Measurements from ENCODE around the gene STK32B.

Gene STK32B

GRCh38 chr4:5039800-5040199 is 11.5 kb upstream of the STK32B start:
- DNase-seq (ENCODE audit: low spot score) = no peak
- TF ChIP-seq CTCF (IDR thresholded peaks at IDR 0.05; ENCODE audit: extremely low read depth, missing control alignments) = no peak

- no peak for TF ChIP-seq CTCF (IDR thresholded peaks at IDR 0.05; ENCODE audit: extremely low read depth, missing control alignments)
- DNase-seq (ENCODE audit: low spot score) = no peak
Observed at GRCh38 chr4:5040856-5041620, 10.2 kb upstream of the STK32B start.

GRCh38 chr4:5041699-5042098 is 9.6 kb upstream of the STK32B start:
- TF ChIP-seq CTCF (IDR thresholded peaks at IDR 0.05; ENCODE audit: extremely low read depth, missing control alignments) = no peak
- DNase-seq (ENCODE audit: low spot score) = no peak

GRCh38 chr4:5043579-5043978 is 7.7 kb upstream of the STK32B start:
- no peak for DNase-seq (ENCODE audit: low spot score)
- no peak for TF ChIP-seq CTCF (IDR thresholded peaks at IDR 0.05; ENCODE audit: extremely low read depth, missing control alignments)

- DNase-seq (ENCODE audit: low spot score) = no peak
- TF ChIP-seq CTCF (IDR thresholded peaks at IDR 0.05; ENCODE audit: extremely low read depth, missing control alignments) = no peak
Observed at GRCh38 chr4:5044341-5044740, 6.9 kb upstream of the STK32B start.

- DNase-seq (ENCODE audit: low spot score) = no peak
- no peak for TF ChIP-seq CTCF (IDR thresholded peaks at IDR 0.05; ENCODE audit: extremely low read depth, missing control alignments)
Observed at GRCh38 chr4:5045097-5045496, 6.2 kb upstream of the STK32B start.

- no peak for TF ChIP-seq CTCF (IDR thresholded peaks at IDR 0.05; ENCODE audit: extremely low read depth, missing control alignments)
- DNase-seq (ENCODE audit: low spot score) = no peak
Observed at GRCh38 chr4:5048721-5049120, 2.6 kb upstream of the STK32B start.
